K562 (cell line): ENCODE data around the gene MAGEB4. TPM values are rescaled to one million over a fixed set of nuclear protein-coding genes. Genes with fewer than 3 reads are reported as not detected.

Experiments
- ARID1B ChIP-seq: fragments of 450-650 bp; IDR thresholded peaks from 2 replicates; pipeline ENCODE4 v1.6.1; 2016; ENCODE audit warnings: antibody characterized with exemption, mild to moderate bottlenecking, inconsistent platforms
- LCOR ChIP-seq: sonication (generic); formaldehyde crosslinking; IDR thresholded peaks from 2 replicates; pipeline ENCODE4 v1.8.0; 2022; ENCODE audit warnings: mild to moderate bottlenecking, missing genetic modification reagents
- SOX6 ChIP-seq: fragments of 450-650 bp; IDR thresholded peaks from 2 replicates; pipeline ENCODE4 v1.6.1; 2014; ENCODE audit warnings: mild to moderate bottlenecking
- polyA plus RNA-seq, 8 experiments: library from polyadenylated mRNA; depleted of rRNA in 4 of 8; stranded (reverse) in 5 of 8; unstranded in 3 of 8; fragments of >200 nt; fragmentation: Nextera tagmentation in 2 of 8; fragmentation: Illumina TruSeq in 1 of 8; extraction: Ambion mirVana in 2 of 8; extraction: Trizol in 1 of 8; gene quantifications; 2 replicates each; pipeline versions ENCODE4 v1.2.1 to v1.2.3, GENCODE V29; 2011 to 2014; ENCODE audit warnings: inconsistent platforms in 1 of 8, missing spikeins in 1 of 8
- total RNA-seq, 7 experiments: library from RNA; depleted of rRNA in 6 of 7; stranded (reverse); fragments of >200 nt in 6 of 7; fragmentation: Illumina TruSeq in 2 of 7; extraction: Trizol in 2 of 7; gene quantifications; 2 replicates each; pipeline versions ENCODE4 v1.2.1 to v1.2.3, GENCODE V29; 2011 to 2021; ENCODE audit warnings: low replicate concordance in 1 of 7
- TF ChIP-seq, protein P1 (sequence below), 2 experiments: fragments of 450-650 bp; conservative IDR thresholded peaks; 2 replicates each; pipeline ENCODE4 v1.6.1; 2017; ENCODE audit warnings: mild to moderate bottlenecking in 2 of 2, moderate library complexity in 2 of 2

The MAGEB4 gene
- total and polyA plus RNA-seq, 9 of the 15 experiments (the other 6 are each of a cell fraction or from before 2014, with no cell fraction given): 0.04 to 0.09 (median 0.06) TPM; not detected in 6

DNA sequence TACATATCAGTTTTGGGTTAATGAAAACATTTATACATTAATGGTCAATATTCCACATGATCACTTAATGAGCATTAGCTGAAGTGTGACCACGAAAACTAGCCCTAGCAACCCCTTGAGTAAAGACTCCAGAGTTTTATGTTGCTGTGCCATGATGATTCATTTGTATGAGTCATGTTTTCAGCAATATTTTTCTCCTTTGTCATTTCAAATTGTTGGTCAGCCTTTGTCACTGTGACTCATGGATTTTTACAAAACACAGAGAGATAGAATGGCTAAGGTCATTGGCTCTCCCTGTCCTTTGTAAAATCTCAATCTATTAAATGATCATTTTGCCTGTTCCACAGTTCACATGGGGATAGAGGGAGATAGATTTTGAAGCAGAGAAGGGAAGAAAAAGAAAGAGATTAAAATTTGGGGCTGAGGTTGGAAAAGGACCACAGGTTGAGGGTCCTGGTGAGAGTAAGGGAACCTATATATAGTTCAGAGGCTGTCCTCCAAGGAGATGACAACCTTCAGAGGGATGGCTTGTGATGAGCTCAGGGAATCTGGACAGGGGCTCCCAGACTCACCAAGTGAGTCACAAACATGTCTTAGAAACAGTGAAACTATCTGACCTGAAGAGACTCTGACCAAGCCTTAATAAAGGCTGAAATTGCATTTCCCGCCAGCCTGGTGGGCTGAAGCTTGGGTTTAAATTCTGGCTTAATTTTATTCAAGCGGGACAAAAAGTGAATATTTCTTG lies 41.8 kb downstream of the MAGEB4 start (continued):
- TF ChIP-seq, protein P1, sequence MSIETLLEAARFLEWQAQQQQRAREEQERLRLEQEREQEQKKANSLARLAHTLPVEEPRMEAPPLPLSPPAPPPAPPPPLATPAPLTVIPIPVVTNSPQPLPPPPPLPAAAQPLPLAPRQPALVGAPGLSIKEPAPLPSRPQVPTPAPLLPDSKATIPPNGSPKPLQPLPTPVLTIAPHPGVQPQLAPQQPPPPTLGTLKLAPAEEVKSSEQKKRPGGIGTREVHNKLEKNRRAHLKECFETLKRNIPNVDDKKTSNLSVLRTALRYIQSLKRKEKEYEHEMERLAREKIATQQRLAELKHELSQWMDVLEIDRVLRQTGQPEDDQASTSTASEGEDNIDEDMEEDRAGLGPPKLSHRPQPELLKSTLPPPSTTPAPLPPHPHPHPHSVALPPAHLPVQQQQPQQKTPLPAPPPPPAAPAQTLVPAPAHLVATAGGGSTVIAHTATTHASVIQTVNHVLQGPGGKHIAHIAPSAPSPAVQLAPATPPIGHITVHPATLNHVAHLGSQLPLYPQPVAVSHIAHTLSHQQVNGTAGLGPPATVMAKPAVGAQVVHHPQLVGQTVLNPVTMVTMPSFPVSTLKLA (conservative IDR thresholded peaks at IDR 0.05): peak in 1 of 2 experiments; percentile 31; a peak in 1 of 4 replicates
- TF ChIP-seq LCOR (CRISPR knock-in tag) (0 out of 2 replicates have a peak, but pooled peaks have one; percentile 23), ARID1B (peak; percentile 86), SOX6 (peak; percentile 91)

Other genes starting within 250 kb of the MAGEB4 start
- 88.8 and 92.9 TPM in 2 replicates for gene MAGEB2, start 26.4 kb upstream of the MAGEB4 start, total RNA-seq (2014; rRNA removed)
- gene MAGEB2, start 26.4 kb upstream of the MAGEB4 start, total RNA-seq (2014; rRNA removed; fragmentation: Illumina TruSeq; extraction: Trizol): 83.3 and 84.4 TPM in 2 replicates
- gene MAGEB2, start 26.4 kb upstream of the MAGEB4 start, total RNA-seq (2015; rRNA removed; fragmentation: Illumina TruSeq; extraction: Trizol): 71.5 and 75.0 TPM in 2 replicates
- gene MAGEB2, start 26.4 kb upstream of the MAGEB4 start, total RNA-seq (2021): 88.8 and 93.1 TPM in 2 replicates
- 6.2 and 21.6 TPM in 2 replicates for gene MAGEB2, start 26.4 kb upstream of the MAGEB4 start, polyA plus RNA-seq (2011; rRNA removed)
- 116 and 141 TPM in 2 replicates for gene MAGEB2, start 26.4 kb upstream of the MAGEB4 start, polyA plus RNA-seq (2014; fragmentation: Illumina TruSeq; extraction: Trizol)
- 100 to 1,000 TPM; 235 to 277 TPM for gene MAGEB2, start 26.4 kb upstream of the MAGEB4 start, polyA plus RNA-seq (2014; fragmentation: Nextera tagmentation; extraction: Ambion mirVana)
- 61.5 and 78.1 TPM in 2 replicates for gene MAGEB2, start 26.4 kb upstream of the MAGEB4 start, polyA plus RNA-seq (2014; rRNA removed)
- not detected in 2 replicates for gene MAGEB3, start 11.3 kb upstream of the MAGEB4 start, total RNA-seq (2014; rRNA removed)
- 0.11 TPM in 1 of 2 replicates, not detected in the other for gene MAGEB3, start 11.3 kb upstream of the MAGEB4 start, total RNA-seq (2014; rRNA removed; fragmentation: Illumina TruSeq; extraction: Trizol)
- gene MAGEB3, start 11.3 kb upstream of the MAGEB4 start, total RNA-seq (2015; rRNA removed; fragmentation: Illumina TruSeq; extraction: Trizol): 0.07 TPM in 1 of 2 replicates, not detected in the other
- not detected in 2 replicates for gene MAGEB3, start 11.3 kb upstream of the MAGEB4 start, total RNA-seq (2021)
- not detected in 2 replicates for gene MAGEB3, start 11.3 kb upstream of the MAGEB4 start, polyA plus RNA-seq (2011; rRNA removed)
- not detected in 2 replicates for gene MAGEB3, start 11.3 kb upstream of the MAGEB4 start, polyA plus RNA-seq (2014; fragmentation: Illumina TruSeq; extraction: Trizol)
- gene MAGEB3, start 11.3 kb upstream of the MAGEB4 start, polyA plus RNA-seq (2014; fragmentation: Nextera tagmentation; extraction: Ambion mirVana): not detected
- 0.38 TPM in 1 of 2 replicates, not detected in the other for gene MAGEB3, start 11.3 kb upstream of the MAGEB4 start, polyA plus RNA-seq (2014; rRNA removed)
- gene MAGEB1, start 5.1 kb downstream of the MAGEB4 start, total RNA-seq (2014; rRNA removed): 43.4 and 44.5 TPM in 2 replicates
- gene MAGEB1, start 5.1 kb downstream of the MAGEB4 start, total RNA-seq (2014; rRNA removed; fragmentation: Illumina TruSeq; extraction: Trizol): 42.9 and 43.3 TPM in 2 replicates
- 35.7 and 37.3 TPM in 2 replicates for gene MAGEB1, start 5.1 kb downstream of the MAGEB4 start, total RNA-seq (2015; rRNA removed; fragmentation: Illumina TruSeq; extraction: Trizol)
- gene MAGEB1, start 5.1 kb downstream of the MAGEB4 start, total RNA-seq (2021): 32.6 and 32.8 TPM in 2 replicates
- gene MAGEB1, start 5.1 kb downstream of the MAGEB4 start, polyA plus RNA-seq (2011; rRNA removed): 14.2 and 37.4 TPM in 2 replicates
- gene MAGEB1, start 5.1 kb downstream of the MAGEB4 start, polyA plus RNA-seq (2014; fragmentation: Illumina TruSeq; extraction: Trizol): 65.4 and 68.7 TPM in 2 replicates
- gene MAGEB1, start 5.1 kb downstream of the MAGEB4 start, polyA plus RNA-seq (2014; fragmentation: Nextera tagmentation; extraction: Ambion mirVana): 100 to 1,000 TPM in 1 of 2 experiments, 10 to 100 TPM in 1; 90.0 to 100 TPM
- 54.8 and 55.6 TPM in 2 replicates for gene MAGEB1, start 5.1 kb downstream of the MAGEB4 start, polyA plus RNA-seq (2014; rRNA removed)
- not detected in 2 replicates for gene NR0B1, start 67.4 kb downstream of the MAGEB4 start, total RNA-seq (2014; rRNA removed)
- gene NR0B1, start 67.4 kb downstream of the MAGEB4 start, total RNA-seq (2014; rRNA removed; fragmentation: Illumina TruSeq; extraction: Trizol): not detected in 2 replicates
- gene NR0B1, start 67.4 kb downstream of the MAGEB4 start, total RNA-seq (2015; rRNA removed; fragmentation: Illumina TruSeq; extraction: Trizol): not detected in 2 replicates
- gene NR0B1, start 67.4 kb downstream of the MAGEB4 start, total RNA-seq (2021): not detected in 2 replicates
- not detected in 2 replicates for gene NR0B1, start 67.4 kb downstream of the MAGEB4 start, polyA plus RNA-seq (2011; rRNA removed)
- gene NR0B1, start 67.4 kb downstream of the MAGEB4 start, polyA plus RNA-seq (2014; fragmentation: Illumina TruSeq; extraction: Trizol): not detected in 2 replicates
- gene NR0B1, start 67.4 kb downstream of the MAGEB4 start, polyA plus RNA-seq (2014; fragmentation: Nextera tagmentation; extraction: Ambion mirVana): not detected
- not detected in 2 replicates for gene NR0B1, start 67.4 kb downstream of the MAGEB4 start, polyA plus RNA-seq (2014; rRNA removed)